Left colon (tissue), 2 donors: ENCODE measurements around the gene DLAT. TPM values are rescaled to one million over a fixed set of nuclear protein-coding genes. Genes with fewer than 3 reads are reported as not detected.

Experiments used
- ATAC-seq: fragments of 200-7000 bp; cut with Tn5 transposase; one replicate; pipeline ENCODE4 v1.9.1; 2020; ENCODE audit warnings: mild to moderate bottlenecking, moderate library complexity
- DNase-seq, 2 donors: peaks; one replicate each; pipeline ENCODE4 v3.0.0-alpha.2; 2020
- intact Hi-C, 2 donors: fragments of 100-400 bp; cut with DNase I in 1 of 2; cut with micrococcal nuclease in 1 of 2; formaldehyde crosslinking; loops; one replicate each; pipeline versions ENCODE4 v1.11.2 to v1.14.0; 2022; cut with DNase I, micrococcal nuclease
- total RNA-seq, 2 donors: library from RNA; stranded (reverse); fragmentation: NEBNext Ultra II Directional; extraction: Animal tissue kit (Norgen Biotek cat#: 25700); gene quantifications; one replicate each; pipeline ENCODE4 v1.2.1, GENCODE V29; 2021
- donor health status: DM: no; HTN: no; CAD: no.
- donor health status: DM: yes; HTN: yes; CAD: no.

Gene DLAT
- total RNA-seq, 2 donors from 2014 or later, result 51.1 to 75.3 TPM

DNA sequence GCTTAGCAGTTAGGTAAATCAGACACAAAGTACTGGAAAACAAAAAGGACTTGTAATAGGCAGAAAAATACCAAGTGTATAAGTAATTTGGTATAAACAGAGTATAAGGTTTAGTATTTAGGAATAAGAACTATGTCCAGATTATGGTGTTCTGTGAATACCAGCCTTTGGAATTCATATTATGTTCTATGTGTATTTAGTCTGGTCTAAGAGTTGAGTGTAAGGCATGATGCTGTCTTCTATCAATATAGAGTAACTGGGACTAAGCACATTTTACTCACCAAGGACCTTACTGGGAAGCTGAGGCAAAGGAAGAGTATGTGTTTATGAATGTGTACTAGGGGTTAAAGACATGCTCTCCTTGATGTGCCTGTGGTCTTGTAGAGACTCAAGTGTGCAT lies 71.0 kb downstream of the DLAT start:
- no peak for DNase-seq
- intact Hi-C loops, result no loop called here
- no peak for ATAC-seq

DNA sequence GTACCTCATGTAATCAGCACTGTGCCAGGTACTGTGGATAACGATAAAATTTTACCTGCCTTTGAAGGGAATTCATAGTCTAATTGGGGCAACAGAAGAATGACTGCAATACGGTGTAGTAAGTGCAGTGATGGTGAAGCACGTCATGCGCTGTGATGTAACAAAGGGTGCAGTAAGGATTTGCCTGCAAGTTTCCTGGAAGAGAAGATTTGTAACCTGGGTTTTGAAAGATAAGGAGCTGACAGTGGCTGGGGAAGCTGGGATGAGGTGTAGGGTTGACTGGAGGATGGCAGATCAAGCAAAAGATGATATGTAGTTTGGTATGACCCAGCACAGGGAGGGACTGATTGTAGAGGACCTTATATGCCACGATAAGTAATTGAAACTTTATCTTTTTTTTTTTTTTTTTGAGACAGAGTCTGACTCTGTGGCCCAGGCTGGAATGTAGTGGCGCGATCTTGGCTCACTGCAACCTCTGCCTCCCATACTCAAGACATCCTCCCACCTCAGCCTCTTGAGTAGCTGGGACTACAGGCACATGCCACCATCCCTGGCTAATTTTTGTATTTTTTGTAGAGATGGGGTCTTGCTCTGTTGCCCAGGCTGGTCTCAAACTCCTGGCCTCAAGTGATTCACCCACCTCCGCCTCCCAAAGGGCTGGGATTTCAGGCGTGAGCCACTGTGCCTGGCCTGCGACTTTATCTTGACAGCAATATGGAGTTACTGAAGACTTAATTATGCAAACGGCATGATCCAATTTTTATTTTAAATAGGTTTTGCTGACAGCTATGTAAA lies 72.7 kb downstream of the DLAT start:
- DNase-seq (no peak), ATAC-seq (no peak)

DNA sequence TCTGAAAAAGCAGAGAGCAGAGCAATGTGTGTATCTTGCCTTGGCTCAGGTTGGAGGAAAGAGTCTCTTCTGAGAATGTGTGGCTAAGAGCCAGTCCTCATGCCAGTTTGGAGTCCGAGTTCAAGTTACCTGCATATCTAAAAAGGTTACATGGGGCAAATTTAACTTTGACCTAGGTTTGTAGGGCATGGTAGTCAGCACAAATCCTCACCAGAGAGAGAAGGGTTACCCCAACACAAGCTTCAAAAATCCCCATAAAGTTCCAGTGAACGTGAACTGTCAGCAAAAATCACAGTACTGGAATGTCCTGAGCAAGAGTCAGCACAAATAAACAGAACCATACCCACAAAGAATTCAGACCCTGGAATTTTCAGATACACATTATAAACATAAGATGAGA lies 75.3 kb downstream of the DLAT start:
- DNase-seq, result no peak
- ATAC-seq, result no peak
- intact Hi-C loops, result no loop called here

More for the DNA sequence above, 72.7 kb downstream of the DLAT start:
- intact Hi-C loops, result no loop called here

DNA sequence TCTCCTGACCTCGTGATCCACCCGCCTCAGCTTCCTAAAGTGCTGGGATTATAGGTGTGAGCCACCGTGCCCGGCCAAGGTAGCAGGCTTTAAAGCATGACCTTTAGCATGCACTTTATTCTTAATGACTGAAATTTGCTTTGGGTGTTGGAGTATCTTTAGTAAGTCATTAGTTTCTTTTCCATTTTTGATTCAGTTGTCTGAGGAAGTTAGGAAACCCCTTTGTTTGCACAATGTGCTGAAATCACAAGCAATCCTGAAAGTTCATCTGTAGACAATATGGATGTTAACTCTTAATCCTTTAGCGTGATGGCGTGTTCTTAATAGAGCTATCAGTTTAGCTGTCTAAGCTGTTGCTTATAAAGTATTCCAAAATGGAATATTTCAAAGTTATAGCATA lies 78.2 kb downstream of the DLAT start:
- intact Hi-C loops, result no loop called here
- ATAC-seq, result no peak
- DNase-seq, result no peak

- DNase-seq (no peak), ATAC-seq (no peak)
- intact Hi-C loops, result no loop called here
Observed at GRCh38 chr11:112106070-112106469, 80.9 kb downstream of the DLAT start.

Other genes with a start within 250 kb of the DLAT start
- 10 to 100 TPM; 20.6 to 23.4 TPM for gene ALG9, start 153.8 kb upstream of the DLAT start, total RNA-seq
- gene FDXACB1, start 146.2 kb upstream of the DLAT start, total RNA-seq, result 1 to 10 TPM; 1.2 to 1.9 TPM
- 10 to 100 TPM; 19.1 to 23.0 TPM for gene CFAP68, start 145.9 kb upstream of the DLAT start, total RNA-seq
- gene CRYAB, start 113.6 kb upstream of the DLAT start, total RNA-seq, result 100 to 1,000 TPM in 1 of 2 donors, 10 to 100 TPM in 1; 11.5 to 100 TPM
- gene HSPB2, start 112.7 kb upstream of the DLAT start, total RNA-seq, result 1 to 10 TPM in 1 of 2 donors, under 1 TPM in 1; 0.73 to 3.1 TPM
- 10 to 100 TPM in 1 of 2 donors, 1 to 10 TPM in 1; 8.5 to 10.1 TPM for gene C11orf52, start 106.5 kb upstream of the DLAT start, total RNA-seq
- 10 to 100 TPM in 1 of 2 donors, 1 to 10 TPM in 1; 7.7 to 14.2 TPM for gene DIXDC1, start 88.1 kb upstream of the DLAT start, total RNA-seq
- under 1 TPM; 0.92 to 0.98 TPM for gene PIH1D2, start 48.6 kb downstream of the DLAT start, total RNA-seq
- 10 to 100 TPM; 13.5 to 13.9 TPM for gene NKAPD1, start 48.9 kb downstream of the DLAT start, total RNA-seq
- gene TIMM8B, start 61.3 kb downstream of the DLAT start, total RNA-seq, result 10 to 100 TPM; 49.1 to 65.1 TPM
- gene SDHD, start 61.5 kb downstream of the DLAT start, total RNA-seq, result 100 to 1,000 TPM; 215 to 252 TPM
- gene IL18, start 138.7 kb downstream of the DLAT start, total RNA-seq, result 100 to 1,000 TPM in 1 of 2 donors, 10 to 100 TPM in 1; 74.7 to 154 TPM
- gene TEX12, start 142.0 kb downstream of the DLAT start, total RNA-seq, result under 1 TPM; 0.31 to 0.39 TPM
- 1 to 10 TPM; 3.4 to 4.3 TPM for gene BCO2, start 150.1 kb downstream of the DLAT start, total RNA-seq
- gene PTS, start 201.0 kb downstream of the DLAT start, total RNA-seq, result 10 to 100 TPM; 33.0 to 36.6 TPM
- gene PLET1, start 235.5 kb downstream of the DLAT start, total RNA-seq, result not detected